Measurements from ENCODE around the gene LRRC10B.

- TF ChIP-seq CTCF (IDR thresholded peaks at IDR 0.05 in 4 of 5, conservative IDR thresholded peaks at IDR 0.05 in 1 of 5): no peak
- no peak for TF ChIP-seq POLR2A (IDR thresholded peaks at IDR 0.05)
Measured at GRCh38 chr11:61514050-61514917, 5.7 kb downstream of the LRRC10B start.

Data from gastrocnemius medialis (tissue), 4 donors.